Spleen (tissue), 11 donors: Measurements from ENCODE around the gene VANGL1. TPM values are rescaled to one million over a fixed set of nuclear protein-coding genes. Genes with fewer than 3 reads are reported as not detected.

Source experiments
- DNase-seq: peaks from one replicate; pipeline ENCODE4 v3.0.0-alpha.2; 2020
- H3K27ac ChIP-seq, 8 donors: fragments of 200-600 bp; sonication (generic) in 7 of 8; 1 replicate in 4 of 8; 2 replicates in 4 of 8; pipeline versions ENCODE4 v1.5.0 to v1.8.0; 2016 to 2021; ENCODE audit warnings: inconsistent platforms in 4 of 8, mild to moderate bottlenecking in 4 of 8, moderate library complexity in 1 of 8
- H3K27me3 ChIP-seq, 7 donors: fragments of 200-600 bp; sonication (generic) in 6 of 7; replicated peaks in 1 of 7; 1 replicate in 4 of 7; 2 replicates in 3 of 7; pipeline versions ENCODE4 v1.5.0 to v1.8.0; 2016 to 2021; ENCODE audit warnings: inconsistent platforms in 3 of 7, mild to moderate bottlenecking in 1 of 7
- H3K36me3 ChIP-seq, 6 donors: fragments of 200-600 bp; sonication (generic) in 5 of 6; 1 replicate in 4 of 6; 2 replicates in 2 of 6; pipeline versions ENCODE4 v1.5.0 to v1.8.0; 2016 to 2021; ENCODE audit warnings: inconsistent platforms in 2 of 6
- H3K4me1 ChIP-seq, 6 donors: fragments of 200-600 bp; sonication (generic) in 5 of 6; 1 replicate in 3 of 6; 2 replicates in 3 of 6; pipeline versions ENCODE4 v1.5.0 to v1.8.0; 2016 to 2021; ENCODE audit warnings: inconsistent platforms in 3 of 6
- H3K4me3 ChIP-seq, 8 donors: fragments of 200-600 bp; sonication (generic) in 7 of 8; 1 replicate in 4 of 8; 2 replicates in 4 of 8; pipeline versions ENCODE4 v1.5.0 to v1.8.0; 2016 to 2021; ENCODE audit warnings: inconsistent platforms in 4 of 8, mild to moderate bottlenecking in 4 of 8, moderate library complexity in 2 of 8
- H3K9me3 ChIP-seq, 8 donors: fragments of 200-600 bp; sonication (generic) in 7 of 8; 1 replicate in 4 of 8; 2 replicates in 4 of 8; pipeline versions ENCODE4 v1.5.0 to v1.8.0; 2016 to 2021; ENCODE audit warnings: inconsistent platforms in 4 of 8
- POLR2A ChIP-seq, 3 donors: fragments of 450-650 bp; IDR thresholded peaks; one replicate each; pipeline ENCODE4 v1.5.1; 2017; ENCODE audit warnings: antibody characterized with exemption in 3 of 3, mild to moderate bottlenecking in 1 of 3
- POLR2AphosphoS5 ChIP-seq, 3 donors: sonication (generic); formaldehyde crosslinking; IDR thresholded peaks; one replicate each; pipeline ENCODE4 v1.5.1; 2017; ENCODE audit warnings: antibody characterized with exemption in 3 of 3
- WGBS, 5 donors: extraction: QIAGEN DNeasy Blood & Tissue Kit in 3 of 5; methylation state at CpG; one replicate each; pipeline versions ENCODE4 v1.1.5 to v1.1.7; 2013 to 2018; 5-methylcytosine and 5-hydroxymethylcytosine counted together
- intact Hi-C: fragments of 100-400 bp; cut with DNase I; formaldehyde crosslinking; loops from one replicate; pipeline ENCODE4 v1.15.0; 2023; ENCODE audit warnings: low total_unique reads
- polyA plus RNA-seq, 3 donors: library from polyadenylated mRNA; stranded (reverse); fragments of 200-250 nt; gene quantifications; one replicate each; pipeline ENCODE4 v1.2.1, GENCODE V29; 2013
- total RNA-seq, 7 donors: library from RNA; depleted of rRNA in 3 of 7; stranded (reverse); fragments of >200 nt in 3 of 7; fragmentation: NEBNext Ultra II Directional in 4 of 7; extraction: Animal tissue kit (Norgen Biotek cat#: 25700) in 4 of 7; gene quantifications; one replicate each; pipeline versions ENCODE4 v1.1.0 to v1.2.1, GENCODE V29; 2016 to 2021
- TF ChIP-seq, protein P1 (sequence below), 11 experiments: fragments of 200-600 bp in 7 of 11; fragments of 450-650 bp in 4 of 11; sonication (generic) in 4 of 11; IDR thresholded peaks in 8 of 11; conservative IDR thresholded peaks in 3 of 11; 1 replicate in 7 of 11; 2 replicates in 4 of 11; pipeline versions ENCODE4 v1.4.0 to v1.8.0; 2016 to 2021; ENCODE audit warnings: antibody characterized with exemption in 11 of 11, inconsistent platforms in 4 of 11, mild to moderate bottlenecking in 1 of 11
- donor health status: healthy with polysubstance abuse.
- donor health status: DM: no; HTN: no; CAD: no; lungs with moderate emphysema.
- donor health status: DM: no; HTN: no; CAD: no.
- donor health status: Bipolar disorder and iron deficiency.
- donor health status: healthy.
- donor health status: DM: no; HTN: no; CAD: no.
- donor health status: DM: yes; HTN: yes; CAD: no.

Gene VANGL1
- total and polyA plus RNA-seq, 10 donors, result 0.24 to 7.0 (median 4.3) TPM

DNA sequence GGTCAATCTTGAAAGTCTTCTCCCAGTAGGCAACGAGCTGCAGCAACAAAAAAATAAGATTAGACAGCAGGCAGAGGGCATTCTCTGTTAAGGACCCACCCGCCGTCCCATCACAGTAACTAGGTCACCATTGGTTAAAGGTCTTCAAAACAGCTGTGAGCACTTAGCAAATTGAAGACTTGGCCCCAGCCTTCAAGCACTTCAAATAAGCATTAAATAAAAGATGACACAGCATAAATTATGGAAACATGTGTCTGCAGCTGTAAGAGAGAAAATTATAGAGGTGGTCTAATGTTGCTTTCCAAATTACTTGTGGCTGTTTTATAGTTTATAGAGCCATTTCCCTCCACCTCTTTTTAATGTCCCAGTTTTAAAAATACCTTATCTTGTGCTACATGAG is 61.2 kb downstream of the VANGL1 start:
- Histone ChIP-seq H3K9me3 (no peaks in the 10 kb centered on the region), H3K27ac (no peak overlapping the region), H3K27me3 (peaks cover 0 to 4% (median 0%) of the 10 kb centered on the region in 7 donors), H3K4me1 (no peaks in the 10 kb centered on the region), H3K4me3 (no peak overlapping the region), H3K36me3 (no peaks in the 10 kb centered on the region)
- 49 to 75% (median 71%) methylated on average over 3 of the region's 3 CpGs for WGBS, 5 donors
- intact Hi-C loops, result loop anchor here (10.0 kb wide), 1 partner anchor 88 kb away; no protein-coding TSS in a partner anchor
- no peak for TF ChIP-seq POLR2AphosphoS5 (IDR thresholded peaks at IDR 0.05)
- TF ChIP-seq, protein P1, sequence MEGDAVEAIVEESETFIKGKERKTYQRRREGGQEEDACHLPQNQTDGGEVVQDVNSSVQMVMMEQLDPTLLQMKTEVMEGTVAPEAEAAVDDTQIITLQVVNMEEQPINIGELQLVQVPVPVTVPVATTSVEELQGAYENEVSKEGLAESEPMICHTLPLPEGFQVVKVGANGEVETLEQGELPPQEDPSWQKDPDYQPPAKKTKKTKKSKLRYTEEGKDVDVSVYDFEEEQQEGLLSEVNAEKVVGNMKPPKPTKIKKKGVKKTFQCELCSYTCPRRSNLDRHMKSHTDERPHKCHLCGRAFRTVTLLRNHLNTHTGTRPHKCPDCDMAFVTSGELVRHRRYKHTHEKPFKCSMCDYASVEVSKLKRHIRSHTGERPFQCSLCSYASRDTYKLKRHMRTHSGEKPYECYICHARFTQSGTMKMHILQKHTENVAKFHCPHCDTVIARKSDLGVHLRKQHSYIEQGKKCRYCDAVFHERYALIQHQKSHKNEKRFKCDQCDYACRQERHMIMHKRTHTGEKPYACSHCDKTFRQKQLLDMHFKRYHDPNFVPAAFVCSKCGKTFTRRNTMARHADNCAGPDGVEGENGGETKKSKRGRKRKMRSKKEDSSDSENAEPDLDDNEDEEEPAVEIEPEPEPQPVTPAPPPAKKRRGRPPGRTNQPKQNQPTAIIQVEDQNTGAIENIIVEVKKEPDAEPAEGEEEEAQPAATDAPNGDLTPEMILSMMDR (IDR thresholded peaks at IDR 0.05 in 8 of 11, conservative IDR thresholded peaks at IDR 0.05 in 3 of 11), result no peak
- no peak for TF ChIP-seq POLR2A (IDR thresholded peaks at IDR 0.05)
- DNase-seq, result no peak

DNA sequence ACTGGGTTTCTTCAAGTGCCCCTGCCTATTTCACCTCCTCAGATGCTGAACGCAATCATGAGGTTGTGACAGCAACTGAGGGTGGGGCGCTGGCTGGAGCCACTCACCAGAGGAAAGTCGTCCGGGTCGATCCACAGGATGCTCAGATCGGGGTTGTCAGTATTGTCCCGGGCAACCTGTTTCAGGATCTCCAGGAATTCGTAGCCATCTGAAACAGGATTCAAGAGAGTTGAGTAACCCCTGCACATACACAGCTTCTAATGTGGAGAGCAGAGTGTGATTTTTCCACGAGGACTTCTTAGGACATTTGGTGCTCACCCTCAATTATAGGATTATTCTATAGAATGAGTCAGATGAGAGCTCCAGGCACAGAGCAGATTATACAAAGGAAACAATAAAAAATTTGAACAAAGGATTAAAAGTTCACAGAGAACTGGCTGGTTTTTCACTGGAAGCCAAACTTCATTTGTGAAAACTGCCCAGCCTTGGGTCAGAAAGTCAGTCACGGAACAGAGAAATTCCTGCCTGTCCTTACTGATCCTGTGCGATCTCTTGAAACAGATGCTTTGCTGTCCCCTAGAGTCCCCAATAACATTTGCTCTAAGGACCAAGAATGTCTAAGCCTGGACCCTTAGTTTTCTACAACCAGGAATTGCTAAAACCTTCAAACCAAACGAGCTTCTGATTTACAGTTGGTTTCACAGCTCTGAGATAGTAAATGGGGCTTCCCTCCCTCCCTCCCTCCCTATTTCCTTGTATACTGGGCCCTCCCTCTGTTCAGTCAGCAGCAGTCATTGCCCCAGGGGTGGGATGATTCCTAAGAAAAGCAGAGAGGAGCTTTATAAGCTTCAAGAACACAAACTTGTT is 63.5 kb downstream of the VANGL1 start:
- Histone ChIP-seq H3K4me3 (no peak overlapping the region), H3K36me3 (no peaks in the 10 kb centered on the region), H3K4me1 (no peaks in the 10 kb centered on the region), H3K27ac (no peak overlapping the region), H3K27me3 (peaks cover 0 to 17% (median 0%) of the 10 kb centered on the region in 7 donors), H3K9me3 (no peaks in the 10 kb centered on the region)
- 79 to 92% (median 84%) methylated on average over 6 to 12 of the region's 12 CpGs for WGBS, 5 donors
- DNase-seq, result no peak
- intact Hi-C loops, result loop anchor here (10.0 kb wide), 1 partner anchor 91 kb away; no protein-coding TSS in a partner anchor
- TF ChIP-seq POLR2A (IDR thresholded peaks at IDR 0.05), result no peak
- TF ChIP-seq, protein P1 (IDR thresholded peaks at IDR 0.05 in 8 of 11, conservative IDR thresholded peaks at IDR 0.05 in 3 of 11), result no peak
- no peak for TF ChIP-seq POLR2AphosphoS5 (IDR thresholded peaks at IDR 0.05)

DNA sequence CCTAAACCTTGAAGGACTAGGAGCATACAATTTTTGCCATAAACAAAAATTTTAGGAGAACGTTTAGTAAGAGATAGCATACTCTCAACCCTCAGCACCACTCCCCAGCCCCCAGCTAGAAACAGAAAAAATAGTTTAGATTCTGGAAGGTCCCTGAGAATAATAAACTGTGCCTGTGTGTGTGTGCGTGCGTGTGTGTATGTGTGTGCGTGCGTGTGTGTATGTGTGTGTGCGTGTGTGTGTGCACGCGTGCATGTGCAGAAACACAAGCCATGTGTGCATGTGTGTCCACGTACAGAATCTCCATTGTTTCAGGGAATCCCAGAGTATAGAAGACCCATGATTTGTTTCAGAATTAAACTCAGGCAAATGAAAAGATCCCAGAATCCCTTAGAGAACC is 64.2 kb downstream of the VANGL1 start:
- no peaks in the 10 kb centered on the region for H3K36me3 ChIP-seq
- no peaks in the 10 kb centered on the region for H3K9me3 ChIP-seq
- WGBS, 5 donors, result 89 to 95% (median 94%) methylated on average over 9 of the region's 9 CpGs
- H3K4me3 ChIP-seq, result no peak overlapping the region
- peaks cover 0 to 23% (median 0%) of the 10 kb centered on the region in 7 donors for H3K27me3 ChIP-seq
- intact Hi-C loops, result loop anchor here (10.0 kb wide), 1 partner anchor 91 kb away; no protein-coding TSS in a partner anchor
- H3K27ac ChIP-seq, result no peak overlapping the region
- no peak for DNase-seq
- no peak for TF ChIP-seq POLR2AphosphoS5 (IDR thresholded peaks at IDR 0.05)
- TF ChIP-seq, protein P1 (IDR thresholded peaks at IDR 0.05 in 8 of 11, conservative IDR thresholded peaks at IDR 0.05 in 3 of 11), result no peak
- no peak for TF ChIP-seq POLR2A (IDR thresholded peaks at IDR 0.05)
- H3K4me1 ChIP-seq, result no peaks in the 10 kb centered on the region
